ENCODE results near the gene MUC2.
"Not testable (repeated sequence)": the region's sequence is repeated elsewhere in the genome, so short reads cannot be mapped to it uniquely, and the experiment has no call there.

MUC2 gene

GRCh38 chr11:1107316-1108245, 32.9 kb downstream of the MUC2 start:
- ATAC-seq: no peak
- Mint-ChIP-seq H3K9me3 (no peaks in the 10 kb centered on the region), H3K4me1 (no peaks in the 10 kb centered on the region), H3K27ac (no peak overlapping the region), H3K27me3 (peaks cover 23% of the 10 kb centered on the region), H3K36me3 (no peaks in the 10 kb centered on the region), H3K4me3 (no peak overlapping the region)

- Mint-ChIP-seq H3K9me3 (no peaks in the 10 kb centered on the region), H3K4me1 (no peaks in the 10 kb centered on the region), H3K4me3 (no peak overlapping the region), H3K27me3 (peaks cover 23% of the 10 kb centered on the region), H3K36me3 (no peaks in the 10 kb centered on the region), H3K27ac (no peak overlapping the region)
- ATAC-seq: no peak
These were observed 33.7 kb downstream of the MUC2 start for GRCh38 chr11:1108246-1108900.

GRCh38 chr11:1109101-1109917, 34.6 kb downstream of the MUC2 start:
- Mint-ChIP-seq H3K4me1 (peaks cover under 1% of the 10 kb centered on the region), H3K36me3 (no peaks in the 10 kb centered on the region)

GRCh38 chr11:1109918-1110705, 35.4 kb downstream of the MUC2 start:
- peaks cover 23% of the 10 kb centered on the region for H3K27me3 Mint-ChIP-seq
- H3K4me3 Mint-ChIP-seq: no peak overlapping the region
- no peak for ATAC-seq
- H3K27ac Mint-ChIP-seq: no peak overlapping the region
- peaks cover 7% of the 10 kb centered on the region for H3K4me1 Mint-ChIP-seq
- no peaks in the 10 kb centered on the region for H3K36me3 Mint-ChIP-seq
- no peaks in the 10 kb centered on the region for H3K9me3 Mint-ChIP-seq

More at GRCh38 chr11:1109101-1109917, 34.6 kb downstream of the MUC2 start:
- no peak overlapping the region for H3K4me3 Mint-ChIP-seq
- peaks cover 23% of the 10 kb centered on the region for H3K27me3 Mint-ChIP-seq
- no peak for ATAC-seq
- no peaks in the 10 kb centered on the region for H3K9me3 Mint-ChIP-seq
- H3K27ac Mint-ChIP-seq: no peak overlapping the region

GRCh38 chr11:1111545-1112212, 37.0 kb downstream of the MUC2 start:
- no peak overlapping the region for H3K4me3 Mint-ChIP-seq
- H3K9me3 Mint-ChIP-seq: no peaks in the 10 kb centered on the region
- H3K27ac Mint-ChIP-seq: no peak overlapping the region
- H3K4me1 Mint-ChIP-seq: peaks cover 7% of the 10 kb centered on the region
- H3K36me3 Mint-ChIP-seq: no peaks in the 10 kb centered on the region
- peaks cover 20% of the 10 kb centered on the region for H3K27me3 Mint-ChIP-seq
- ATAC-seq: no peak

- H3K27me3 Mint-ChIP-seq: peaks cover 19% of the 10 kb centered on the region
- no peak overlapping the region for H3K27ac Mint-ChIP-seq
- no peak overlapping the region for H3K4me3 Mint-ChIP-seq
- H3K36me3 Mint-ChIP-seq: no peaks in the 10 kb centered on the region
- no peak for ATAC-seq
- H3K4me1 Mint-ChIP-seq: peaks cover 7% of the 10 kb centered on the region
- H3K9me3 Mint-ChIP-seq: no peaks in the 10 kb centered on the region
These were observed 37.9 kb downstream of the MUC2 start for GRCh38 chr11:1112351-1113191.

- ATAC-seq: no peak
- no peak overlapping the region for H3K27ac Mint-ChIP-seq
- H3K27me3 Mint-ChIP-seq: peaks cover 11% of the 10 kb centered on the region
- no peaks in the 10 kb centered on the region for H3K9me3 Mint-ChIP-seq
- no peak overlapping the region for H3K4me3 Mint-ChIP-seq
- H3K4me1 Mint-ChIP-seq: peaks cover 7% of the 10 kb centered on the region
- no peaks in the 10 kb centered on the region for H3K36me3 Mint-ChIP-seq
These were observed 38.9 kb downstream of the MUC2 start for GRCh38 chr11:1113405-1114201.

GRCh38 chr11:1115292-1115691, 40.6 kb downstream of the MUC2 start:
- ATAC-seq, H3K4me1 Mint-ChIP-seq: not testable (repeated sequence)

GRCh38 chr11:1116104-1116503, 41.4 kb downstream of the MUC2 start:
- H3K27ac Mint-ChIP-seq: no peak overlapping the region
- H3K36me3 Mint-ChIP-seq: no peaks in the 10 kb centered on the region
- H3K9me3 Mint-ChIP-seq: no peaks in the 10 kb centered on the region
- peaks cover 7% of the 10 kb centered on the region for H3K4me1 Mint-ChIP-seq
- no peak overlapping the region for H3K4me3 Mint-ChIP-seq
- H3K27me3 Mint-ChIP-seq: peaks cover 24% of the 10 kb centered on the region
- no peak for ATAC-seq

More at GRCh38 chr11:1115292-1115691, 40.6 kb downstream of the MUC2 start:
- peaks cover 24% of the 10 kb centered on the region for H3K27me3 Mint-ChIP-seq
- H3K36me3 Mint-ChIP-seq, H3K27ac Mint-ChIP-seq, H3K4me3 Mint-ChIP-seq, H3K9me3 Mint-ChIP-seq: not testable (repeated sequence)

- H3K36me3 Mint-ChIP-seq: no peaks in the 10 kb centered on the region
- no peaks in the 10 kb centered on the region for H3K9me3 Mint-ChIP-seq
- H3K27me3 Mint-ChIP-seq: peaks cover 28% of the 10 kb centered on the region
- peaks cover 7% of the 10 kb centered on the region for H3K4me1 Mint-ChIP-seq
- H3K27ac Mint-ChIP-seq: no peak overlapping the region
- ATAC-seq: no peak
- no peak overlapping the region for H3K4me3 Mint-ChIP-seq
These were observed 42.2 kb downstream of the MUC2 start for GRCh38 chr11:1116666-1117390.

- H3K36me3 Mint-ChIP-seq: no peaks in the 10 kb centered on the region
- no peaks in the 10 kb centered on the region for H3K9me3 Mint-ChIP-seq
- H3K4me3 Mint-ChIP-seq: no peak overlapping the region
- H3K27me3 Mint-ChIP-seq: peaks cover 40% of the 10 kb centered on the region
- ATAC-seq: no peak
- H3K27ac Mint-ChIP-seq: no peak overlapping the region
- H3K4me1 Mint-ChIP-seq: peaks cover 7% of the 10 kb centered on the region
These were observed 43.3 kb downstream of the MUC2 start for GRCh38 chr11:1117992-1118391.

- H3K9me3 Mint-ChIP-seq: no peaks in the 10 kb centered on the region
- H3K36me3 Mint-ChIP-seq: peaks cover under 1% of the 10 kb centered on the region
- H3K27ac Mint-ChIP-seq: no peak overlapping the region
- H3K27me3 Mint-ChIP-seq: peaks cover 48% of the 10 kb centered on the region
- peaks cover 7% of the 10 kb centered on the region for H3K4me1 Mint-ChIP-seq
- no peak overlapping the region for H3K4me3 Mint-ChIP-seq
- no peak for ATAC-seq
These were observed 44.3 kb downstream of the MUC2 start for GRCh38 chr11:1118755-1119603.
